ENCODE data around the gene TBL3.

DNA sequence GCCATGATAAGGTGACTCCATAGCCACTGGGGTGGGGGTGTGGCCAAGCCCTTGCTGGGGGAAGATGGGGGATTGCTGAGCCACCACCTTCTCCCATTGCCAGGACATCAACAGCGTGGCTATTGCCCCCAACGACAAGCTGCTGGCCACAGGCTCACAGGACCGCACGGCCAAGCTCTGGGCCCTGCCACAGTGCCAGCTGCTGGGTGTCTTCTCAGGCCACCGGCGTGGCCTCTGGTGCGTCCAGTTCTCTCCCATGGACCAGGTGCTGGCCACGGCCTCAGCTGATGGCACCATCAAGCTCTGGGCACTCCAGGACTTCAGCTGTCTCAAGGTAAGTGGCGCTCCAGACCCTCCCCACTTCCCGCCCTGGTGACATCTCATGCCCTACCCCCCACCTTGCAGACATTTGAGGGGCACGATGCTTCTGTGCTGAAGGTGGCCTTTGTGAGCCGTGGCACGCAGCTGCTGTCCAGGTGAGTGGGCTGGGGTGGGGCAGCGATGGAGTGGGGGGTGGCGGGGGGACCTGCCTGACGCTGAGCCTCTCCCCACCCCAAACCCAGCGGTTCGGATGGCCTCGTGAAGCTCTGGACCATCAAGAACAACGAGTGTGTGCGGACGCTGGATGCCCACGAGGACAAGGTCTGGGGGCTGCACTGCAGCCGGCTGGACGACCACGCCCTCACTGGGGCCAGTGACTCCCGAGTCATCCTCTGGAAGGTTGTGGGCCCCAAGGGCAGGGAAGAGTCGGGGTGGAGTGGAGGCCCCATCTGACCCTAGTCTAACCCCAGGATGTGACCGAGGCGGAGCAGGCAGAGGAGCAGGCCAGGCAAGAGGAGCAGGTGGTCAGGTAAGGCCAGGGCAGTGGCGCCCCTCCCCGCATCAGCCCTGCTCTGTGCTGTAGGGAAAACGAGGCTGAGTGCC is 5.4 kb downstream of the TBL3 start:
- TF ChIP-seq, protein P1, sequence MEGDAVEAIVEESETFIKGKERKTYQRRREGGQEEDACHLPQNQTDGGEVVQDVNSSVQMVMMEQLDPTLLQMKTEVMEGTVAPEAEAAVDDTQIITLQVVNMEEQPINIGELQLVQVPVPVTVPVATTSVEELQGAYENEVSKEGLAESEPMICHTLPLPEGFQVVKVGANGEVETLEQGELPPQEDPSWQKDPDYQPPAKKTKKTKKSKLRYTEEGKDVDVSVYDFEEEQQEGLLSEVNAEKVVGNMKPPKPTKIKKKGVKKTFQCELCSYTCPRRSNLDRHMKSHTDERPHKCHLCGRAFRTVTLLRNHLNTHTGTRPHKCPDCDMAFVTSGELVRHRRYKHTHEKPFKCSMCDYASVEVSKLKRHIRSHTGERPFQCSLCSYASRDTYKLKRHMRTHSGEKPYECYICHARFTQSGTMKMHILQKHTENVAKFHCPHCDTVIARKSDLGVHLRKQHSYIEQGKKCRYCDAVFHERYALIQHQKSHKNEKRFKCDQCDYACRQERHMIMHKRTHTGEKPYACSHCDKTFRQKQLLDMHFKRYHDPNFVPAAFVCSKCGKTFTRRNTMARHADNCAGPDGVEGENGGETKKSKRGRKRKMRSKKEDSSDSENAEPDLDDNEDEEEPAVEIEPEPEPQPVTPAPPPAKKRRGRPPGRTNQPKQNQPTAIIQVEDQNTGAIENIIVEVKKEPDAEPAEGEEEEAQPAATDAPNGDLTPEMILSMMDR (IDR thresholded peaks at IDR 0.05) = no peak
- TF ChIP-seq ZNF263 (CRISPR knock-in tag; IDR thresholded peaks at IDR 0.05; ENCODE audit: low read depth) = no peak
- no peak for TF ChIP-seq CREB1 (CRISPR knock-in tag; IDR thresholded peaks at IDR 0.05)
- TF ChIP-seq ZNF416 (CRISPR knock-in tag; IDR thresholded peaks at IDR 0.05) = no peak
- TF ChIP-seq, protein P2, sequence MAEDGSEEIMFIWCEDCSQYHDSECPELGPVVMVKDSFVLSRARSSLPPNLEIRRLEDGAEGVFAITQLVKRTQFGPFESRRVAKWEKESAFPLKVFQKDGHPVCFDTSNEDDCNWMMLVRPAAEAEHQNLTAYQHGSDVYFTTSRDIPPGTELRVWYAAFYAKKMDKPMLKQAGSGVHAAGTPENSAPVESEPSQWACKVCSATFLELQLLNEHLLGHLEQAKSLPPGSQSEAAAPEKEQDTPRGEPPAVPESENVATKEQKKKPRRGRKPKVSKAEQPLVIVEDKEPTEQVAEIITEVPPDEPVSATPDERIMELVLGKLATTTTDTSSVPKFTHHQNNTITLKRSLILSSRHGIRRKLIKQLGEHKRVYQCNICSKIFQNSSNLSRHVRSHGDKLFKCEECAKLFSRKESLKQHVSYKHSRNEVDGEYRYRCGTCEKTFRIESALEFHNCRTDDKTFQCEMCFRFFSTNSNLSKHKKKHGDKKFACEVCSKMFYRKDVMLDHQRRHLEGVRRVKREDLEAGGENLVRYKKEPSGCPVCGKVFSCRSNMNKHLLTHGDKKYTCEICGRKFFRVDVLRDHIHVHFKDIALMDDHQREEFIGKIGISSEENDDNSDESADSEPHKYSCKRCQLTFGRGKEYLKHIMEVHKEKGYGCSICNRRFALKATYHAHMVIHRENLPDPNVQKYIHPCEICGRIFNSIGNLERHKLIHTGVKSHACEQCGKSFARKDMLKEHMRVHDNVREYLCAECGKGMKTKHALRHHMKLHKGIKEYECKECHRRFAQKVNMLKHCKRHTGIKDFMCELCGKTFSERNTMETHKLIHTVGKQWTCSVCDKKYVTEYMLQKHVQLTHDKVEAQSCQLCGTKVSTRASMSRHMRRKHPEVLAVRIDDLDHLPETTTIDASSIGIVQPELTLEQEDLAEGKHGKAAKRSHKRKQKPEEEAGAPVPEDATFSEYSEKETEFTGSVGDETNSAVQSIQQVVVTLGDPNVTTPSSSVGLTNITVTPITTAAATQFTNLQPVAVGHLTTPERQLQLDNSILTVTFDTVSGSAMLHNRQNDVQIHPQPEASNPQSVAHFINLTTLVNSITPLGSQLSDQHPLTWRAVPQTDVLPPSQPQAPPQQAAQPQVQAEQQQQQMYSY (CRISPR knock-in tag; IDR thresholded peaks at IDR 0.05) = no peak
- TF ChIP-seq TEAD1 (CRISPR knock-in tag; IDR thresholded peaks at IDR 0.05) = no peak
- no peak for TF ChIP-seq ZBTB21 (CRISPR knock-in tag; IDR thresholded peaks at IDR 0.05; ENCODE audit: borderline replicate concordance)
- no peak for TF ChIP-seq ZNF138 (CRISPR knock-in tag; conservative IDR thresholded peaks at IDR 0.05)
- TF ChIP-seq, protein P3, sequence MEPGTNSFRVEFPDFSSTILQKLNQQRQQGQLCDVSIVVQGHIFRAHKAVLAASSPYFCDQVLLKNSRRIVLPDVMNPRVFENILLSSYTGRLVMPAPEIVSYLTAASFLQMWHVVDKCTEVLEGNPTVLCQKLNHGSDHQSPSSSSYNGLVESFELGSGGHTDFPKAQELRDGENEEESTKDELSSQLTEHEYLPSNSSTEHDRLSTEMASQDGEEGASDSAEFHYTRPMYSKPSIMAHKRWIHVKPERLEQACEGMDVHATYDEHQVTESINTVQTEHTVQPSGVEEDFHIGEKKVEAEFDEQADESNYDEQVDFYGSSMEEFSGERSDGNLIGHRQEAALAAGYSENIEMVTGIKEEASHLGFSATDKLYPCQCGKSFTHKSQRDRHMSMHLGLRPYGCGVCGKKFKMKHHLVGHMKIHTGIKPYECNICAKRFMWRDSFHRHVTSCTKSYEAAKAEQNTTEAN (CRISPR knock-in tag; IDR thresholded peaks at IDR 0.05) = no peak
